Tongue (tissue), 3 donors: Measurements from ENCODE around the gene UGCG. TPM values are rescaled to one million over a fixed set of nuclear protein-coding genes. Genes with fewer than 3 reads are reported as not detected.

ENCODE experiments used
- DNase-seq: peaks from one replicate; pipeline ENCODE4 v3.0.0-alpha.2; 2015
- small RNA-seq: library from RNA; depleted of rRNA; stranded (forward); fragments of <200 nt; gene quantifications from one replicate; pipeline ENCODE3, GENCODE V24; 2014; ENCODE audit warnings: low replicate concordance
- total RNA-seq: library from RNA; depleted of rRNA; stranded (reverse); fragments of >200 nt; gene quantifications from one replicate; pipeline ENCODE4 v1.2.3, GENCODE V29; 2014

UGCG gene
- total RNA-seq, 1 donor from 2014 or later = 44.6 TPM

- DNase-seq = no peak
Observed at GRCh38 chr9:111984086-111984802, 87.6 kb downstream of the UGCG start.

Small RNAs within 50 kb of the gene (small RNA-seq; reads per million reads assigned to genes)
- 0.05 reads per million for gene MIR4668

Other genes with a start within 250 kb of the UGCG start
- 54.4 TPM for gene GNG10, start 235.2 kb upstream of the UGCG start, total RNA-seq
- gene SHOC1, start 101.9 kb upstream of the UGCG start, total RNA-seq = not detected